Tibial nerve (tissue), 4 donors: ENCODE data around the gene GOLT1B.

Experiments
- CTCF ChIP-seq, 5 experiments: fragments of 200-600 bp in 3 of 5; fragments of 450-650 bp in 2 of 5; sonication (generic) in 3 of 5; IDR thresholded peaks; one replicate each; pipeline ENCODE4 v1.5.1; 2016 to 2019; ENCODE audit warnings: antibody characterized with exemption in 5 of 5, mild to moderate bottlenecking in 3 of 5, moderate library complexity in 2 of 5
- EP300 ChIP-seq, 2 donors: sonication (generic); formaldehyde crosslinking; IDR thresholded peaks; one replicate each; pipeline ENCODE4 v1.6.1; 2017; ENCODE audit warnings: antibody characterized with exemption in 2 of 2, mild to moderate bottlenecking in 1 of 2
- POLR2A ChIP-seq, 2 donors: fragments of 450-650 bp; IDR thresholded peaks; one replicate each; pipeline ENCODE4 v1.6.1; 2017; ENCODE audit warnings: antibody characterized with exemption in 2 of 2, mild to moderate bottlenecking in 2 of 2, moderate library complexity in 2 of 2

GRCh38 chr12:21505888-21506287 is 4.3 kb downstream of the GOLT1B start:
- TF ChIP-seq POLR2A (IDR thresholded peaks at IDR 0.05) (no peak), CTCF (IDR thresholded peaks at IDR 0.05) (no peak), EP300 (IDR thresholded peaks at IDR 0.05) (no peak)
